ENCODE measurements around the gene UBAC2. TPM values are rescaled to one million over a fixed set of nuclear protein-coding genes. Genes with fewer than 3 reads are reported as not detected.

Gene UBAC2
- total and polyA plus RNA-seq, 11 donors = 32.6 to 66.9 (median 48.5) TPM

DNA sequence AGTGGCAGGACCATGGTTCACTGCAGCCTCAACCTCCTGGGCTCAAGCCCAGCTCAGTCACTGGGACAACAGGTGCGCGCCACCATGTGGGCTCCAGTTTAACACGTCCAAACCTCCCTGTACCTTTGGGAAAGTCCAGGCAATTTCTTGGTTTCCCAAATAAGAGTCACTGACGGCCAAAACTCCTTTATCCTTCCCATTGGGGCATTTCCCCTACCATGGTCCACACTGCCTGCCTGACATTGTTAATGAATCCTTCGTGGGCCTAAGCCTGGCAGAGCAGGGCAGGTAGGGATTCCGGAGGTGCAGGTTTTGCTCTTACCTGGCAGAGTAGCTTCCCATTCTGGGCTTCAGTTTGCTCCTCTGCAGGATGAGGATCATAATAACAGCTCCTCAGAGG lies 234.5 kb downstream of the UBAC2 start:
- no peaks in the 10 kb centered on the region for H3K36me3 ChIP-seq
- H3K9me3 ChIP-seq = no peaks in the 10 kb centered on the region
- intact Hi-C loops (cut with DNase I) = loop anchor here in 2 of 10 donors (2.0 to 5.0 kb wide), 2 partner anchors 168 to 258 kb away; no protein-coding TSS in a partner anchor
- DNase-seq (no peak), ATAC-seq (no peak)
- peak overlapping the region in 1 of 12 donors; percentile 28 for H3K27ac ChIP-seq
- peaks cover 0 to 17% (median 5%) of the 10 kb centered on the region in 9 donors for H3K27me3 ChIP-seq
- WGBS, 4 donors = 79 to 98% (median 90%) methylated on average over 6 of the region's 6 CpGs
- no peak for TF ChIP-seq POLR2A (IDR thresholded peaks at IDR 0.05)
- TF ChIP-seq, protein P1, sequence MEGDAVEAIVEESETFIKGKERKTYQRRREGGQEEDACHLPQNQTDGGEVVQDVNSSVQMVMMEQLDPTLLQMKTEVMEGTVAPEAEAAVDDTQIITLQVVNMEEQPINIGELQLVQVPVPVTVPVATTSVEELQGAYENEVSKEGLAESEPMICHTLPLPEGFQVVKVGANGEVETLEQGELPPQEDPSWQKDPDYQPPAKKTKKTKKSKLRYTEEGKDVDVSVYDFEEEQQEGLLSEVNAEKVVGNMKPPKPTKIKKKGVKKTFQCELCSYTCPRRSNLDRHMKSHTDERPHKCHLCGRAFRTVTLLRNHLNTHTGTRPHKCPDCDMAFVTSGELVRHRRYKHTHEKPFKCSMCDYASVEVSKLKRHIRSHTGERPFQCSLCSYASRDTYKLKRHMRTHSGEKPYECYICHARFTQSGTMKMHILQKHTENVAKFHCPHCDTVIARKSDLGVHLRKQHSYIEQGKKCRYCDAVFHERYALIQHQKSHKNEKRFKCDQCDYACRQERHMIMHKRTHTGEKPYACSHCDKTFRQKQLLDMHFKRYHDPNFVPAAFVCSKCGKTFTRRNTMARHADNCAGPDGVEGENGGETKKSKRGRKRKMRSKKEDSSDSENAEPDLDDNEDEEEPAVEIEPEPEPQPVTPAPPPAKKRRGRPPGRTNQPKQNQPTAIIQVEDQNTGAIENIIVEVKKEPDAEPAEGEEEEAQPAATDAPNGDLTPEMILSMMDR (IDR thresholded peaks at IDR 0.05) = no peak
- H3K4me1 ChIP-seq = peaks cover 0 to 37% (median 8%) of the 10 kb centered on the region in 12 donors
- H3K4me3 ChIP-seq = no peak overlapping the region

DNA sequence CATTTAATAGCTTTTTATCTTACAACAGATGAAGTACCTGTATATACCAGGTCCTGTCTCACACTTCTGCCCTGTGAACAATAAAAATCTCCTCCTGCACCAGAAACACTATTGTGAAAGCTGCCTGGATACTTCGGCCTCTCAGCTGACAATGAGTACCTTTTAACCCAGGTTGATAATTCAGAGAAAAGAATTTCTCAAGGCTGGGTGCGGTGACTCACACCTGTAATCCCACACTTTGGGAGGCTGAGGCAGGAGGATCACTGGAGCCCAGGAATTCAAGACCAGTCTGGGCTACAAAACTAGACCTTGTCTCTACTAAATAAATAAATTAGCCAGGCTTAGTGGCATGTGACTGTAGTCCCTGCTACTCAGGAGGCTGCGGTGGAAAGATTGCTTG lies 235.3 kb downstream of the UBAC2 start:
- no peak for DNase-seq
- no peak overlapping the region for H3K27ac ChIP-seq
- 56 to 64% (median 61%) methylated on average over 3 of the region's 3 CpGs for WGBS, 4 donors
- intact Hi-C loops (cut with DNase I) = loop anchor here in 8 of 10 donors (2.0 to 5.0 kb wide), 5 partner anchors 165 to 259 kb away; no protein-coding TSS in a partner anchor
- peaks cover 0 to 37% (median 8%) of the 10 kb centered on the region in 12 donors for H3K4me1 ChIP-seq
- TF ChIP-seq POLR2A (IDR thresholded peaks at IDR 0.05) = no peak
- TF ChIP-seq, protein P1 (IDR thresholded peaks at IDR 0.05) = no peak
- peaks cover 0 to 26% (median 11%) of the 10 kb centered on the region in 9 donors for H3K27me3 ChIP-seq
- H3K36me3 ChIP-seq = no peaks in the 10 kb centered on the region
- no peaks in the 10 kb centered on the region for H3K9me3 ChIP-seq
- no peak overlapping the region for H3K4me3 ChIP-seq
- ATAC-seq = no peak

MicroRNA genes within 50 kb of the gene (microRNA counts, 767-probe panel; counts per million panel counts)
- 0 to 71.6 counts per million in 2 donors for microRNA hsa-miR-623

Small RNAs within 50 kb of the gene (microRNA-seq; reads per million reads assigned to microRNA genes)
- gene MIR623 = 0 reads per million in 4 donors

Other genes with a start within 250 kb of the UBAC2 start
- 100 to 1,000 TPM in 1 of 9 donors, 10 to 100 TPM in 8; 35.0 to 128 (median 45.2) TPM for gene DOCK9, start 222.8 kb upstream of the UBAC2 start, total RNA-seq
- gene DOCK9, start 222.8 kb upstream of the UBAC2 start, polyA plus RNA-seq = 10 to 100 TPM; 21.4 to 59.8 TPM
- 1 to 10 TPM in 1 of 9 donors, under 1 TPM in 1, not detected in 7; 0.34 to 1.1 TPM for gene GPR18, start 57.5 kb downstream of the UBAC2 start, total RNA-seq
- gene GPR18, start 57.5 kb downstream of the UBAC2 start, polyA plus RNA-seq = under 1 TPM in 1 of 2 donors, not detected in 1; 0.04 TPM
- 1 to 10 TPM in 7 of 9 donors, under 1 TPM in 2; 0.69 to 7.6 (median 1.5) TPM for gene GPR183, start 106.5 kb downstream of the UBAC2 start, total RNA-seq
- gene GPR183, start 106.5 kb downstream of the UBAC2 start, polyA plus RNA-seq = 1 to 10 TPM in 1 of 2 donors, under 1 TPM in 1; 0.72 to 2.7 TPM

All from heart left ventricle (tissue), 16 donors.